HEK293 (cell line): Measurements from ENCODE around the gene YPEL5.

Source experiments
- HIC1 ChIP-seq: fragments of 450-650 bp; formaldehyde crosslinking; IDR thresholded peaks from 2 replicates; pipeline ENCODE4 v1.5.1; 2016; ENCODE audit warnings: missing biosample characterization, missing genetic modification characterization
- KLF7 ChIP-seq: fragments of 450-650 bp; formaldehyde crosslinking; IDR thresholded peaks from 2 replicates; pipeline ENCODE4 v1.5.1; 2016; ENCODE audit warnings: missing biosample characterization, missing genetic modification characterization, borderline replicate concordance
- KLF8 ChIP-seq: fragments of 450-650 bp; formaldehyde crosslinking; IDR thresholded peaks from 2 replicates; pipeline ENCODE4 v1.5.1; 2016; ENCODE audit warnings: missing biosample characterization, missing genetic modification characterization
- KLF9 ChIP-seq: fragments of 450-650 bp; formaldehyde crosslinking; IDR thresholded peaks from 2 replicates; pipeline ENCODE4 v1.5.1; 2016; ENCODE audit warnings: missing biosample characterization, missing genetic modification characterization, low read depth
- MEIS1 ChIP-seq: sonication (generic); formaldehyde crosslinking; IDR thresholded peaks from 2 replicates; pipeline ENCODE4 v1.8.1; 2022; ENCODE audit warnings: missing genetic modification reagents, mild to moderate bottlenecking, borderline replicate concordance
- MZF1 ChIP-seq: fragments of 450-650 bp; formaldehyde crosslinking; IDR thresholded peaks from 2 replicates; pipeline ENCODE4 v1.5.1; 2017; ENCODE audit warnings: missing biosample characterization, missing genetic modification characterization, borderline replicate concordance
- PRDM1 ChIP-seq: fragments of 450-650 bp; formaldehyde crosslinking; IDR thresholded peaks from 2 replicates; pipeline ENCODE4; 2016; ENCODE audit warnings: missing biosample characterization, missing genetic modification characterization
- SCRT1 ChIP-seq: fragments of 450-650 bp; formaldehyde crosslinking; IDR thresholded peaks from 2 replicates; pipeline ENCODE4 v1.5.1; 2016; ENCODE audit warnings: missing biosample characterization, missing genetic modification characterization, borderline replicate concordance
- SP3 ChIP-seq: fragments of 450-650 bp; formaldehyde crosslinking; IDR thresholded peaks from 2 replicates; pipeline ENCODE4 v1.5.1; 2016; ENCODE audit warnings: missing biosample characterization, missing genetic modification characterization
- ZBTB48 ChIP-seq: fragments of 450-650 bp; formaldehyde crosslinking; IDR thresholded peaks from 2 replicates; pipeline ENCODE4 v1.5.1; 2016; ENCODE audit warnings: missing biosample characterization, missing genetic modification characterization
- ZBTB6 ChIP-seq: fragments of 450-650 bp; formaldehyde crosslinking; IDR thresholded peaks from 2 replicates; pipeline ENCODE4 v1.5.1; 2017; ENCODE audit warnings: missing biosample characterization, missing genetic modification characterization
- ZFP3 ChIP-seq: fragments of 450-650 bp; formaldehyde crosslinking; IDR thresholded peaks from 2 replicates; pipeline ENCODE4 v1.5.1; 2016; ENCODE audit warnings: low read depth, missing biosample characterization, missing genetic modification characterization
- ZNF121 ChIP-seq: fragments of 450-650 bp; formaldehyde crosslinking; IDR thresholded peaks from 2 replicates; pipeline ENCODE4 v1.5.1; 2016; ENCODE audit warnings: missing biosample characterization, missing genetic modification characterization
- ZNF16 ChIP-seq: fragments of 450-650 bp; formaldehyde crosslinking; IDR thresholded peaks from 2 replicates; pipeline ENCODE4 v1.5.1; 2016; ENCODE audit warnings: low read depth, missing biosample characterization, missing genetic modification characterization
- ZNF239 ChIP-seq: fragments of 450-650 bp; formaldehyde crosslinking; IDR thresholded peaks from 2 replicates; pipeline ENCODE4 v1.5.1; 2016; ENCODE audit warnings: missing biosample characterization, missing genetic modification characterization
- ZNF248 ChIP-seq: fragments of 450-650 bp; formaldehyde crosslinking; IDR thresholded peaks from 2 replicates; pipeline ENCODE4 v1.5.1; 2017; ENCODE audit warnings: missing biosample characterization, missing genetic modification characterization
- ZNF335 ChIP-seq: fragments of 450-650 bp; formaldehyde crosslinking; conservative IDR thresholded peaks from 2 replicates; pipeline ENCODE4 v1.5.1; 2016; ENCODE audit warnings: missing biosample characterization, missing genetic modification characterization
- ZNF341 ChIP-seq: fragments of 450-650 bp; formaldehyde crosslinking; IDR thresholded peaks from 2 replicates; pipeline ENCODE4; 2016; ENCODE audit warnings: low read depth, missing biosample characterization, missing genetic modification characterization
- ZNF366 ChIP-seq: fragments of 450-650 bp; formaldehyde crosslinking; conservative IDR thresholded peaks from 2 replicates; pipeline ENCODE4 v1.5.1; 2016; ENCODE audit warnings: missing biosample characterization, missing genetic modification characterization
- ZNF394 ChIP-seq: fragments of 450-650 bp; formaldehyde crosslinking; IDR thresholded peaks from 2 replicates; pipeline ENCODE4 v1.5.1; 2016; ENCODE audit warnings: missing biosample characterization, missing genetic modification characterization, mild to moderate bottlenecking, moderate library complexity, borderline replicate concordance
- ZNF398 ChIP-seq: fragments of 450-650 bp; formaldehyde crosslinking; IDR thresholded peaks from 2 replicates; pipeline ENCODE4 v1.5.1; 2017; ENCODE audit warnings: missing biosample characterization, missing genetic modification characterization
- ZNF521 ChIP-seq: fragments of 450-650 bp; formaldehyde crosslinking; IDR thresholded peaks from 2 replicates; pipeline ENCODE4 v1.5.1; 2017; ENCODE audit warnings: missing biosample characterization, mild to moderate bottlenecking, missing genetic modification characterization
- ZNF530 ChIP-seq: fragments of 450-650 bp; formaldehyde crosslinking; IDR thresholded peaks from 2 replicates; pipeline ENCODE4 v1.5.1; 2016; ENCODE audit warnings: low read depth, missing biosample characterization, missing genetic modification characterization
- ZNF558 ChIP-seq: fragments of 450-650 bp; formaldehyde crosslinking; IDR thresholded peaks from 2 replicates; pipeline ENCODE4 v1.5.1; 2016; ENCODE audit warnings: missing biosample characterization, missing genetic modification characterization
- ZNF580 ChIP-seq: fragments of 450-650 bp; formaldehyde crosslinking; IDR thresholded peaks from 2 replicates; pipeline ENCODE4 v1.5.1; 2016; ENCODE audit warnings: missing biosample characterization, missing genetic modification characterization
- ZNF654 ChIP-seq: fragments of 450-650 bp; formaldehyde crosslinking; IDR thresholded peaks from 2 replicates; pipeline ENCODE4 v1.5.1; 2016; ENCODE audit warnings: low read depth, missing biosample characterization, missing genetic modification characterization
- ZNF660 ChIP-seq: fragments of 450-650 bp; IDR thresholded peaks from 2 replicates; pipeline ENCODE4 v1.5.1; 2018; ENCODE audit warnings: missing biosample characterization, mild to moderate bottlenecking, missing genetic modification characterization
- ZNF707 ChIP-seq: fragments of 450-650 bp; formaldehyde crosslinking; IDR thresholded peaks from 2 replicates; pipeline ENCODE4 v1.5.1; 2016; ENCODE audit warnings: missing biosample characterization, missing genetic modification characterization
- ZNF776 ChIP-seq: fragments of 450-650 bp; formaldehyde crosslinking; IDR thresholded peaks from 2 replicates; pipeline ENCODE4 v1.5.0; 2017; ENCODE audit warnings: missing biosample characterization, missing genetic modification characterization, borderline replicate concordance
- ZNF843 ChIP-seq: fragments of 450-650 bp; formaldehyde crosslinking; IDR thresholded peaks from 2 replicates; pipeline ENCODE4 v1.5.1; 2016; ENCODE audit warnings: missing biosample characterization, missing genetic modification characterization
- ZSCAN16 ChIP-seq: fragments of 450-650 bp; formaldehyde crosslinking; IDR thresholded peaks from 2 replicates; pipeline ENCODE4 v1.5.1; 2016; ENCODE audit warnings: missing biosample characterization, missing genetic modification characterization
- TF ChIP-seq, protein P1 (sequence below): fragments of 450-650 bp; formaldehyde crosslinking; IDR thresholded peaks from 2 replicates; pipeline ENCODE4 v1.5.1; 2016; ENCODE audit warnings: missing biosample characterization, missing genetic modification characterization

Gene YPEL5

DNA sequence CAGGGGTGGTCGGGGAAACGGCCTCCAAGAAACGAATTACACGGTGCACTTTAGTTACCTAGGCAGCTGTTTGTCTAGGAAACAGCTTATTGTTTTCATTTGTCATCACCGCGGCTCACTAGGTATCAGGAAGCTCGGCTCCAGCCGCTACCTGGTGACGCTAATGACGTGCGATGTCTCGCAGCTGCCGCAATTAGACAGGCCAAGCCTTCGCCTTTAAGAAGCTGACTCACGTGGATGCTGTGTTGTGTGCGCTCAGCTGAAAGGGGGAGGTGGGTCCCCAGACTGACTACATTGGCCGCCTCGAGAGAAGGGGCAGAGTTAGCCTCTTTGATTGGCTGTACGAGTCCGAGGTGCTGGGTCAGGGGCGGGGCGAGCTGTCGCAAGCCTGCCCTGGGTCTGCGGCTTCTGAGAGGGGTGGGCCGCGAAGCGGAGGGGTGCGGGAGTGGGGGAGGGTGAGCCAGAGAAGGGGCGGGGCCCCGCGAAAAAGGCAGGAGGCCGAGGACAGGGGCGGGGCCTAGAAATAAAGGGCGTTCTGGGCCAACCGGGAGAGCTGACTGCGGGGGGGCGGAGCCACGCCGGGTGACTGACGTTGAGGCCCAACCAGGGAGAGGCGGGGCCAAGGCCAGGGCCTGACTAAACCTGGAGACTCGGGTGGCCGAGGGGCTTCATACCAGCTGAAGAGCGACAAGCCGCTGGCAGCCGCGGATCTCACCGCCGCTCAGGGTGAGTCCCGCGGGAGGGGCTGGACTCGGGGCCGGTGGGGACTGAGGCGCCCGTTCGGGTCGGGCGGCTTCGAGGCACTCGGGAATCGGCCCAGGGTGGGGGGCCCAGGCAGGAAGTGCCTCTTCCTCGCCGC, at the start of gene YPEL5 (continued):
- TF ChIP-seq HIC1 (tag by site-specific recombination) (no peak), ZNF398 (tag by site-specific recombination) (no peak), ZNF530 (no peak), ZNF366 (tag by site-specific recombination) (no peak), ZNF335 (peak; percentile 74), ZSCAN16 (tag by site-specific recombination) (no peak), ZNF654 (no peak), KLF8 (tag by site-specific recombination) (no peak), PRDM1 (no peak), ZNF558 (no peak), ZNF394 (tag by site-specific recombination) (no peak), ZNF843 (tag by site-specific recombination) (no peak), ZNF16 (no peak), ZNF580 (tag by site-specific recombination) (no peak), KLF7 (tag by site-specific recombination) (no peak), ZNF248 (no peak), KLF9 (tag by site-specific recombination) (0 out of 2 replicates have a peak, but pooled peaks have one; percentile 55), MEIS1 (CRISPR knock-in tag) (no peak), MZF1 (tag by site-specific recombination) (no peak), ZNF660 (no peak), SP3 (tag by site-specific recombination) (peak; percentile 88), ZNF521 (tag by site-specific recombination) (no peak), ZNF121 (tag by site-specific recombination) (no peak), ZNF707 (tag by site-specific recombination) (no peak), ZNF341 (tag by site-specific recombination) (0 out of 2 replicates have a peak, but pooled peaks have one; percentile 36), SCRT1 (tag by site-specific recombination) (no peak), ZNF776 (tag by site-specific recombination) (no peak), ZFP3 (tag by site-specific recombination) (no peak), ZNF239 (tag by site-specific recombination) (no peak), ZBTB48 (tag by site-specific recombination) (peak; percentile 76; the same call in 1 of the 2 replicates), ZBTB6 (tag by site-specific recombination) (no peak)
- TF ChIP-seq, protein P1, sequence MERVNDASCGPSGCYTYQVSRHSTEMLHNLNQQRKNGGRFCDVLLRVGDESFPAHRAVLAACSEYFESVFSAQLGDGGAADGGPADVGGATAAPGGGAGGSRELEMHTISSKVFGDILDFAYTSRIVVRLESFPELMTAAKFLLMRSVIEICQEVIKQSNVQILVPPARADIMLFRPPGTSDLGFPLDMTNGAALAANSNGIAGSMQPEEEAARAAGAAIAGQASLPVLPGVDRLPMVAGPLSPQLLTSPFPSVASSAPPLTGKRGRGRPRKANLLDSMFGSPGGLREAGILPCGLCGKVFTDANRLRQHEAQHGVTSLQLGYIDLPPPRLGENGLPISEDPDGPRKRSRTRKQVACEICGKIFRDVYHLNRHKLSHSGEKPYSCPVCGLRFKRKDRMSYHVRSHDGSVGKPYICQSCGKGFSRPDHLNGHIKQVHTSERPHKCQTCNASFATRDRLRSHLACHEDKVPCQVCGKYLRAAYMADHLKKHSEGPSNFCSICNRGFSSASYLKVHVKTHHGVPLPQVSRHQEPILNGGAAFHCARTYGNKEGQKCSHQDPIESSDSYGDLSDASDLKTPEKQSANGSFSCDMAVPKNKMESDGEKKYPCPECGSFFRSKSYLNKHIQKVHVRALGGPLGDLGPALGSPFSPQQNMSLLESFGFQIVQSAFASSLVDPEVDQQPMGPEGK (tag by site-specific recombination): peak; percentile 76
